Measurements from ENCODE around the gene ALOX12B. TPM values are rescaled to one million over a fixed set of nuclear protein-coding genes. Genes with fewer than 3 reads are reported as not detected.
"Not testable (repeated sequence)": the region's sequence is repeated elsewhere in the genome, so short reads cannot be mapped to it uniquely, and the experiment has no call there.

The ALOX12B gene
- total RNA-seq, 1 donor from 2014 or later, result 0.72 TPM

- no peak for DNase-seq
These were observed 45.5 kb downstream of the ALOX12B start for GRCh38 chr17:8041979-8042378.

- DNase-seq, result peak; percentile 53
These were observed 46.1 kb downstream of the ALOX12B start for GRCh38 chr17:8041249-8041928.

- DNase-seq, result no peak
These were observed 47.8 kb downstream of the ALOX12B start for GRCh38 chr17:8039611-8040168.

- DNase-seq, result no peak
These were observed 48.4 kb downstream of the ALOX12B start, which contains the start of gene ALOX15B for GRCh38 chr17:8038954-8039610. ALOX15B (plus strand) TSS chr17:8039059; CDS start chr17:8039156, 97 bp downstream.

DNA sequence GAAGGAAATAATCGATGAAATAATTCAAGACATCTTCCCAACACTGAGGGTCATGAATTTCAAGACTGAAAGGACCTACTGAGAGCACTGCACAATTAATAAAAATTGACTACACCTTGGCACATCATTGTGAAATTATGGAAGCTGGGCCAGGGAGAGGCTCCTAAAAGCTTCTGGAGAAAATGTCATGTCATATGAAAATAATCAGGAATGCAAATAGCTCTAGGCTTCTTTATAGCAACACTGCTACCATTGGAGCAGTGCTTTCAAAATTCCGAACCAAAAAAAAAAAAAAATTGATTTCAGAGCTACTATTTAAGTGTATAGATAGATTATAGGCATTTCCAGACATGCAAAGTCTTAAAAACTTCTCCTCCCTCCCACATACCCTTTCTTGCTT, 55.1 kb downstream of the ALOX12B start:
- no peak for DNase-seq

- no peak for DNase-seq
These were observed 55.6 kb downstream of the ALOX12B start for GRCh38 chr17:8031950-8032349.

DNA sequence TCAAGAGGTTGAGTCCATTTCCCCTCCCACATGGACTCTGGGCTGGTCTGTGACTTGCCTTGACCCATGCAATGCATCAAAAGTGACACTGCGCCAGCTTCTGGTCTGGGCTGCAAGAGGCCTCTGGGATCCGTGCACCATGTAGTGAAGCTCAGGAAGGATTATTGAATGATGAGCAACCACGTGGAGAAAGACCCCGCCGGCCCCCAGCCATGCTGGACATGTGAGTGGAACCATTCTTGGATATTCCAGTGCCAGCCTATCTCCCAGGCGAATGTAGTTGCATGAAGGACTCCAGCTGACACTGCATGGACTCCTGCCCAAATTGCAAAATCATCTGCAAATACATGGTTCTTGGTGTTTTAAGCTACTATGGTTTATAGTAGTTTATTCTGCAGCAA, 56.3 kb downstream of the ALOX12B start:
- DNase-seq, result no peak

DNA sequence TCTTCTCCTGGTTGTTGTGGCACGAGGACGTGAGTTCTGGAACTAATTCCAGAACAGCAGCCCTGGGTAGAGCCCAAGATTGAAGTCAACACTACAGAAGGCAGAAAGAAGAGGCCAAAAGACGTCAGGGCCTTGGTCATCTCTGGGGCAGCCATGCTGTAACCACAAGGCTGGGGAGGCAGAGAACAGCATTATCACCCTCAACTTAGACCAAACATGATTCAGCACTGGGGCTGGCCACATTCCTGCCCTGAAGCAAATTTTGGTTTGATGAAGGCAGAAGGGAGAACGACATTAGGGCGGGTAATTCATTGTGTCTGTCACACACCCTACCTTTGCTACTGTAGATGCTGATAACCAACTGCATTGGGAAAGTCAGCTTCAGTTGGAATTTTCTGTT, 58.4 kb downstream of the ALOX12B start:
- no peak for DNase-seq

DNA sequence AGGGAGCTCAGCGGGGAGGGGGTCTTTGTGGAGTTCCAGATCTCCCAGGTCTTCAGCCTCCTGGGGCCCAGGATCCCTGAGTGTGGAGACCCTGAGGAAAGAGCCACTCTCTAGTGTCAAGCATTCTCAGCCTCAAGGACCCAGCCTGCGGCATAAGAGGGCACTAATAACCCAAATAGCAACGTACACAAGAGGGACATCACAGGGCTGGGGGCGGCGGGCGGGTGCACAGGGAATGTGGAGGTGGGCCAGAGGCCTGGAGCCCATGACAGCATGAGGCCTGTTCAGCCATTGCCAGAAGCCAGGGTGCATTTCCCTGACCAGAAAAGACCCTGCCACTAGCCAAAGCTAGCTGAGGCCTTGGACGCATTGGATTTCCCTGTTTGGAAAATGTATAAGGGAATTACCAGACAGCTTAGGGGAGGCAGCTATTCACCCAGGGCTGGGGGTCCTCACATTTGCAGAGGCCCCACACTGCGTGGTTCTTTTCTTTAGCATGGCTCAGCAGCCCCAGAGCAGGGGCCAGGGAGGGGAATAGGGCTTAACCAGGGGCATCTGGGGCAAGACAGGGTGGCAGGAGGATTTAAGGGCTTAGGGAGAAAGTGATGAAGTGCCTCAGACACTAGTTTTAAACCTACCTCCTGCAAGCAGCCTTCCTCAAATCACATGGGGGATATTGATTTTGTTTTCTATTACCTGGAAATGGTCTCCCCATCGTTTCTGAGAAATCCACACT, 62.2 kb downstream of the ALOX12B start:
- no peak for DNase-seq

DNA sequence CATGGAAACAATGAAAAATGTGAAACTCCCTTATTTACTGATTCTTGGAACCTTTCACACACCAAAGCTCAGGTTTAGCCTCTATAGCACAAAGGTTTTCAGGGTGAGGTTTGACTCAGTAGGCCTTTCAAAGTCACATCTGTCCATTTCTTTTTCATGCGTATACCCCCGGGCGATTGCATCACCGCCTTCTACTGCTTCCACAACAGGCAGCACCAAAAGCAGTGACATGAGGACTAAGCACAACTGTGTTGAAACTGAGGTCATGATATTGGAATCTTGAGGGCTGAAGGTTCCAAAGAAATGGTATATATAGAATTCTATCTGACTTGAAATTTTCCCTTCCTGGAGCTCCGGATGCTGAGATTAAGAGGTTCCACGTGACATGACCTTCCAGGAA, 63.4 kb downstream of the ALOX12B start:
- not testable (repeated sequence) for DNase-seq

Small RNA genes within 50 kb of the gene (small RNA-seq; reads per million reads assigned to genes)
- gene MIR4314 (ENCODE audit: low replicate concordance), result not detected

Other genes starting within 250 kb of the ALOX12B start
- 4.5 TPM for gene TMEM88, start 232.7 kb downstream of the ALOX12B start, total RNA-seq
- 64.7 TPM for gene NAA38, start 230.2 kb downstream of the ALOX12B start, total RNA-seq
- gene CYB5D1, start 229.7 kb downstream of the ALOX12B start, total RNA-seq, result 12.8 TPM
- 78.9 TPM for gene CHD3, start 198.9 kb downstream of the ALOX12B start, total RNA-seq
- gene RNF227, start 171.4 kb downstream of the ALOX12B start, total RNA-seq, result 12.5 TPM
- gene KCNAB3, start 157.9 kb downstream of the ALOX12B start, total RNA-seq, result 0.82 TPM
- gene TRAPPC1, start 155.8 kb downstream of the ALOX12B start, total RNA-seq, result 21.7 TPM
- 18.2 TPM for gene CNTROB, start 155.5 kb downstream of the ALOX12B start, total RNA-seq
- gene GUCY2D, start 85.1 kb downstream of the ALOX12B start, total RNA-seq, result not detected
- gene ALOX15B, start 48.7 kb downstream of the ALOX12B start, total RNA-seq, result 2.2 TPM
- gene ALOXE3, start 30.8 kb upstream of the ALOX12B start, total RNA-seq, result not detected
- not detected for gene HES7, start 36.4 kb upstream of the ALOX12B start, total RNA-seq
- gene PER1, start 64.7 kb upstream of the ALOX12B start, total RNA-seq, result 83.3 TPM
- gene VAMP2, start 75.2 kb upstream of the ALOX12B start, total RNA-seq, result 17.1 TPM
- 5.4 TPM for gene TMEM107, start 88.7 kb upstream of the ALOX12B start, total RNA-seq
- 7.6 TPM for gene BORCS6, start 102.5 kb upstream of the ALOX12B start, total RNA-seq
- 21.0 TPM for gene AURKB, start 122.9 kb upstream of the ALOX12B start, total RNA-seq
- 6.6 TPM for gene CTC1, start 160.3 kb upstream of the ALOX12B start, total RNA-seq
- gene PFAS, start 161.6 kb upstream of the ALOX12B start, total RNA-seq, result 21.3 TPM
- 7.5 TPM for gene RANGRF, start 201.0 kb upstream of the ALOX12B start, total RNA-seq
- 0.10 TPM for gene SLC25A35, start 207.7 kb upstream of the ALOX12B start, total RNA-seq
- gene ARHGEF15, start 222.5 kb upstream of the ALOX12B start, total RNA-seq, result 15.9 TPM